NCI-H2171 treated with DMSO at 0.1 percent for 48 hours (cell line): Measurements from ENCODE around the gene TREML4.

Experiments used
- DNase-seq: peaks from one replicate; lab custom pipeline; 2025; lab: John Stamatoyannopoulos, UW

Gene TREML4

DNA sequence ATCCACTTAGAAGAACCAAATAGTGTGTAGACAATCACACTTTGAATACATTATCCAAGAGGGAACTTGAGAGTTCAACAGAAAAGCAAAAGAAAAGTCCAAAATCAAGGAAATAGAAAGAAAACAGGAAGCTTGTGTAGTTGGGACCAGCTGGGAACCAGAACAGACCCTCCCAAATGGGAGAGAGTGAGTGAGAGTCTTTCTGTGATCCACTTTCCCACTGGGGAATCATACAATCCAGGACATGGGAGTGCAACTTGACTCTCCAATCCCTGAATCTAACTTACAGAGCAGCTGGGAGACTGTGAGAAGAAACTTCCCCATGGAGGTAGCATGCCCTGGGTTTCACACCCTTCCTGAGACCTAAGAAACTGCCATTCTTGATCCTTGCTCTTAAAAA, 27.0 kb downstream of the TREML4 start:
- no peak for DNase-seq

DNA sequence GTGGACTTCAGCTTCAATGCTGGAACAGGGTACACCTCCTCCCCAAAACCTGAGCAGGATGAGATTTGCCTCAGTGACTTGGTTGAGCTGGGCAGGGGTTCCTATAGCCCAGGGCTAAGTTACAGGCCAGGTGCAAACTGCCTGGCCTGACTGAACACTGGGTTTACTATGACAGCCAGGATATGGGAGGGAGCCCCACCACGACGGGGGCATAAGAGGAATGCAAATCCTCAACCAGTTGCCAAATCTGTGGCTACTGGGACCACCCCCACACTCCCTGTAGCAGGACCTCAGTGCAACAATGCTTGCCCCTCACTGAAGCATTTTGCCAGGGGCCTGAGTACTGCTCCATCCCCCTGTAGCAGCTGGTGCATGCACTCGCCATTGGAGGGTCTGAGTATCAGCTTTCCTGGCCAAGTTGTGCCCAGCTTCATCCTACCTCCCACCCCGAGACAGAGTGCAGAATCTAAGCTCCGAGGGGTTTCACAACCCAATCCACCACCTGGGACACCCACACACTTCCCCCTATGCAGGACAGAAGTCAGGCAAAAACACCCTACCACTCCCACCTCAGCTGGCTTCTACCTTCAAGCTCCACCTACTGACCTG, 27.6 kb downstream of the TREML4 start:
- no peak for DNase-seq

DNA sequence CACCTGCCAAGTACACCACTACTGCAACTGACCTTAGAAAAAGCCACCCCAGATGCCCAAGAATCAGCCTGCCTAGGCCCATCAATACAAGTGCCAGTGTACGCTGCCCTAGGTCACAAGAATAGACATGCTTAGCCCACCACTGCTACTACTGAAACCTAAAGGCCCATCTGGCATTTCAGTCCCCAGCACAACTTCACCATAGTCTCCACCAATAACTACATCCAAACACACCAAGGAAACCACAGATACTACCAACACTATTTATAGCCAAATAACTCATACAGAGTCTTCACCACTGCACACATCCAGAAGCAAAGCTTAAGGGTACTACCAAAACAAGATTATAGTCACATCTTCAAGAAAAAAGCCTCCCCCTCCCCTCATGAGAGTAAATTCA, 28.2 kb downstream of the TREML4 start:
- no peak for DNase-seq

DNA sequence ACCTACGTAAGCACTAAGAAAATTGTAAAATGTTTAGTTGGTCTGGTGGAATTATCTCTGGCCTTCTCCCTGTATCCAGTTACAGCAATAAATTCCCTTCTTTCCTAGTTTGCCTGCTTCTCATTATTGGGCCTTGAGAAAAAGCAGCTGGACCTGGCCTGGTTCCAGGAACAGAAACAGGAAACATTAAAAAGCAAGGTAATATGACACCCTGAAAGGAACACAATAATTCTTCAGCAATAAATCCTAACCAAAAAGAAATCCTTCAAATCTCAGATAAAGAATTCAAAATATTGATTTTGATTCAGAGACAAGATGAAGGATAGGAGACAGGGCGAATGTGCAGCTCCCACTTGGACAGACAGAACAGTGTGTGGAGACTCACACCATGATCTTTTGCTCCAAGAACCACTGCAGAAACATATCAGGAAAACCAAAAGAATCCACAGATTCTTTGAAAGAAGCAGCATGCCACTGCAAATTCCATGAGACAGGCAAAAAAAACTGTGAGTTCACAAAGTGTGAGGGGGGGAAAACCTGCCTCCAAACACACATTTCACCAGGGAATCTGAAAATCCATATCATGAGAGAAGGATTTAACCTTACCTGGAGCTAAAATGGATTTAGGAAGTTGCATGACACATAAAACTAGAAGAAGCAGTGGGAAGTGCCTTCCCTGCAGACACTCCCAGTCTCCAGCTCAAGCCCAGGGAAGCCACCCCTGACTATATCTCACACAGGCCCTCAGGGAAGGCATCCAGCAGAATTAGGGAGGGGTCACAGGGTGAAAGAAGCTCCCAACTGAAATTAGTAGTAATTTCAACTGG, 29.4 kb downstream of the TREML4 start:
- DNase-seq: peak; percentile 55

DNA sequence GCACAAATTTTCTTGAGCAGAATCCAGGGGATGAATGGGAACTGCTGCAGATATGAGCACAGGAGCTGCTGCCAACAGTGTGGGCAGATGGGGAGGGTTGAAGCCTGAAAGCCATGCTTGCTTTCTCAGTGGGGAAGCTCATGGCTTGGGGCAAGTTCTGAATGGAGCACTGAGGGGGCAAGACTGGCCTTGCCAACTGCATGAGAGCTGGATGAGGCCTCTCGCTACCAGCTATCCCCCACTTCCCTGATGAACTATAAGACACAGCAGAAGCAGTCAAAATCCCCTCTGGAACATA, 30.0 kb downstream of the TREML4 start:
- DNase-seq: no peak

DNA sequence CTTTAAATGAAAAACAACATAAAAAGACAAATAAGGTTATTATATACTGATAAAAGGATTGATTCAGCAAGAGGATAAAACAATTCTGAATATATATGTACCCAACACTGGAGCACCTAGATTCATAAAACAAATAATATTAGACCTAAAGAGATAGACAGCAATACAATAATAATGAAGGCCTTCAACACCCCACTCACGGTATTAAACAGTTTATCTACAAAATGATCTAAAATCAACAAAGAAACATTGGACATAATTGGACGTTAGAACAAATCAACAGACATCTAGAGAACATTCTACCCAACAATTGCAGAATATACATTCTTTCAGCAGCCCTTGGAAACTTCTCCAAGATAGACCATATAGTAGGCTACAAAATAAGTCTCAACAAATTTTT, 34.3 kb downstream of the TREML4 start:
- no peak for DNase-seq

DNA sequence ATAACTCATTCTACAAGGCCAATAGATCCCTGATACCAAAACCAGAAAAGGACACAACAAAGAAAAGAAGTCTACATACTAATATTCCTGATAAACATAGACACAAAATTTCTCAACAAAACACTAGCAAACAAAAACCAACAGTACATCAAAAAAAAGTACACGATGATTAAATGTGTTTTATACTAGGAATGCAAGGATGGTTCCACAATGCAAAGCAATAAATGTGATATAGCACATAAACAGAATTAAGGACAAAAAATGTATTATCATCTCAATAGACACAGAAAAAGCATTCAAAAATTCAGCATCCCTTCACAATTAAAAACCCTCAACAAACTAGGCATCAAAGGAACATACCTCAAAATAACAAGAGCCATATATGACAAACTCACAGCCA, 35.1 kb downstream of the TREML4 start:
- no peak for DNase-seq

DNA sequence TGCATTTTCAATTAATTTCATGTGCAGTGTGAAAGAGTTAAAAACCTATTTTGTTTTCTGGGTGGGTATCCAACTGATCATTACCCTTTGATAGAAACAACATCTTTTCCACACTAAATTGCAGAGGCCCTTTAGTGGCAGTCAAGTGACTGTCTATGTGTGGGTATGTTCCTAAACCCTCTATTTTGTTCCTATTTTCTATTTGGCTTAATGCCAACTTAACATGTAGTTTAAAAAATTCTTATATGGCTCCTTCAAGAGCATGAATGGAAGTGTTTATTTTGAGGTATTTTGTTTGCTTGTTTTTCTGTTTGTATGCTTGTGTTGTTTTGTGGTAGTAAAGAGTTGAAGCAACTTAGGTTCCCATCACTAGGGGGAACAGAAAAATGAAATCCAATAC, 38.4 kb downstream of the TREML4 start:
- no peak for DNase-seq

DNA sequence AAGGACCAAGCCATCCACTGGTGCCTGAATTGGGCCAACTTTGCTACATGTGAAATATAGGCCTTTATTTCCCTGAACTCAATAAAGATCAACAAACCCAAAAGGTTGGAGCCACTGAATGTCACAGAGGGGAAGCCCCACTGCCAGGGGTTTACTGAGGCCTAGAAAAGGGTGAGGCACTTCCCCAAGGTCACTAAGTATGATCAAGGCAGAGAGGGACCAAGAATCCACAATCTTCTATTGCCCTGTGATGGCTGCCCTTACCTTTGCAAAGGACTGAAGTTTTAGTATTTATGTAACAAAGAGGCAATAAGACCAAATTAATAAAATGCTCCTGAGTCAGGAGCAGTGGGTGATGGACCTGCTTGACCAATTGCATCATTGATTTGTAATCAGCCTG, 40.3 kb downstream of the TREML4 start:
- no peak for DNase-seq

DNA sequence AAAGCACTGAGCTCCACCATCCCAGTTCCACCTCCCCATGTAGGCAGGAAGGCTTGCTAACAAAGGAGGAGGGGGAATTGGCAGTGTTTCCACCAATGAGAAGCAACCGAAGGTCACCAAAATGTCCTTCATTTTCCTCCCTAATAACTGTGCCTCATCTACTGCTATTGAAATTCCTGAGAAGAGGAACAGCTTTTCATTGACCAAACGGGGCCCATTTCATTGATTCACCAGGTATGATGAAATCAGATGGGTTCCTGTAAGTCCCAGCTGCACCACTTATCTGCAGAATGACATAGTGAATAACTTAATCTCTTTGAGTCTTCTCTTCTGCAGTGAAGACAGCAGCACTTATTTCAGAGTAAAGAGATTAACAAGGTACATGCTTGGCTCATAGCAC, 41.0 kb downstream of the TREML4 start:
- no peak for DNase-seq

DNA sequence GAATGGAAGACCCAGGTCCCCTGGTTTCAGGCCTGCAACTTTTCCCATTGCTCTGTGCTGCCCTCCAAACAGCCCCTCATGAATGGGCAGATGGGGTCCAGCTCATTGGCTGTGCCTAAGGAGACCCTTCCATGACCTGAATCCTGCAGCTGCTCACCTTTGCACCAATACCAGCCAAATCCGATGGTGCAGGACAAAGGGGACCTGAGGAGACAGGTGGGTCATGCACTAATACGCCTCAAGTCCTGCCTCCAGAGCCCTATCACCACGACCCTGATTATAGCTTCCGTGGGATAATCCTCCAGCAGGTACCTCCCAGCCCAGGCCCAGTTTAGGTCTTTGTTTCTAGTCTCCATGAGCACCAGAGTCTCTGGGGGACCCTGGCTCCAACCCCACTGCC, 41.6 kb downstream of the TREML4 start:
- DNase-seq: no peak

DNA sequence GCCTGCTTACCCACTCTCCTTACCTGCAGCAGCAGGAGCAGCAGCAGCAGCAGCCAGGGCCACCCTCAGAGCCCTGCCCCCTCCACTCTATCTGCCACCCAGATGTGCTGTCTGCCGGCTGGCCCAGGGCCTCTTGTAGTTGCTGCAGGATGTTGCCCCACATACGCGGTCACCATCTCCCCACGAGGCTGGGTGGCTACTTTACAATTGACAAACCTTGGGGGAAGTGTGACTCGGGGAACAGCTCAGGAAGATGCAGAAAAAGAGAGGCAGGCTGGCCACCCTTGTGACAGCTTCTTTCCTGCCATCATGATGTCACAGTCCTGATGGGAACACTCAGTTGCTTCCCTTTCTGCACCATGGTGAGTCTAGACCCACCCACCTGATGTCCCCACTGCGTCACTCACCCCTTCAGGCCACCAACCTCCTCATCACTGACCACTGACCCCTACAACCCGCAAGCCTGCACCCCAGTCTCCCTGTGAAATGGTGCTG, 43.8 kb downstream of the TREML4 start:
- no peak for DNase-seq

DNA sequence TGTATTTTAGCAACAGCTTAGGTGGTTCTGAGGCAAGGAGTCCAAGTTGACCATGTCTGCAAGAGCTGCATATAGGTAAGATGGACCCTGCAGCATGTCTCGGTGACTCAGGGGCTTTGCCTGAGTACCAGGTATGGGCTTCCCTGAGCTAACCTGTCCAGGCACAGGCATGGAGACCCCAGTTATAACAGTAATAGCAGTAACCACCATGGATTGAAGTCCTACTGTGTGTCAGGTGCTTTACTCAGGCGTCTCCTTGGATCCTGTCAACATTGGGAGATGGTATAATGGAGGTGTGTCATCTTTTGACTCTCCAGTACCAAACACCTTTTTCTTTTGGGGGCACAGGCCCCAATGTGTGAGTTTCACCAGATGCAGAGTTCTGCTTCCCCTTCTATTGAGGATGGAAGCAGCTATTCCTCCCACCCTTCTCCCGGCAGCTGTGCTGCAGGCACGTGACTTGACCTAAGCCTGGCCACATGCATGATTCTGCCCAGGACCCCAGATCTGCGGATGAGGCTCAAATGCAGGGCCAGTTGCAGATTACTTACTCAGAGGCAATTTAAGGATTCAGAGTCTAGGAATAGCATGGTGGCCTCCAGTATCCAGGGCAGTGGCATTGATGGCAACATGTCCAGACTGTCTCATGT, 44.6 kb downstream of the TREML4 start:
- DNase-seq: no peak

DNA sequence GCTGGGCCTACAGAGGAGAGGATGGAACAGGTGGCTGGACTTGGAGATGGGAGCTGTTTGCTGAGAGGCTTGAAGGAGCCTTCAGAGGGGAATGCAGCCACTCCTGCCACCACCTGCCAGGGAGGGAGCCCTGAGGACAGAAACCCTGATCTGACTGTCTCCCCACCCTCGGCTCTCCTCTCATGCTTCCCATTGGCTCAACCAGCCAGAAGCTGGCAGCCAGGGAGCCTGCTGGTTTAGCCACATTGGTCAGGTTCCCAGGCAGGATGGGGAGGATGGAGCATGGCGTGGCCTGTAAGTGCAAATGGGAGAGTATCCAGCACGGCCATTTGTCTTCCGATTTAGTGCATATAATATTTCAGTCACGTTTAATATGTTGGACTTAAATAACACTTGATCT, 45.6 kb downstream of the TREML4 start:
- no peak for DNase-seq

DNA sequence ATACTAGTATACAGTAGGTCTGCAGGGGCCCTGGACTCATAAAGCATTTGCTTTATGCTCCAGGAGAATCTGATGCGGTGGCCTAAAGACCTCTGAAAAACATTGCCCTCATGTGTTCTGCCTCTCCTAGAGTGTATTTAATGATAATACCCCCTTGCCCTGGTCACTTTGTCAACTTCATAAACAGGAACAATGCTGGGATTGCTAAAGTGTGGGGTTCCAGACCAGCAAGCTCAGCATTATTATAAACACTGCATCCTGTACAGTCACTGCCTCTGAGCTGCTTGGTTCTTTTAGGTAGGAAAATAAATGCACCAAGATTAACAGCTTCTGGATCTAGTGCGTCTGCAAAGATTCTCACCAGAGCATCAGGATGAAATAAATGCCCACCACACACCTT, 46.1 kb downstream of the TREML4 start:
- no peak for DNase-seq

DNA sequence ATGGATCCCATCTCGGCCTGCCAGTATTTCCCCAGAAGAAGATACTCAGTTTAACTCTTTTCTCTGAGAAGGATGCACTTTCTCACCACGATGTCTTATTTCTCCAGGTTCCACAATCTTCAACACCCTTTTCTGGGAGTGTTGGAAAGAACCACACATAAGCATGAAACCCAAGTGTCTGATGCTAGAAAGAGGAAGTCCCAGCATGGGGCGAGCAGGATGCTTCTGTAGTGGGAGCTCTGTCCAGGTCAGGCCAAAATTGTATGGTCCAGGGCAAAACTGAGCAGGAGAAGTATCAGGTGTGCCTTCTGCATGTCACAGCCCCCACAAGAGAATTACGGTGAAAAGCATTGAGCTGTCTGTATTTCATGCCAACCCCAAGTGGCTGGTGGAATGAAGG, 47.3 kb downstream of the TREML4 start:
- no peak for DNase-seq

DNA sequence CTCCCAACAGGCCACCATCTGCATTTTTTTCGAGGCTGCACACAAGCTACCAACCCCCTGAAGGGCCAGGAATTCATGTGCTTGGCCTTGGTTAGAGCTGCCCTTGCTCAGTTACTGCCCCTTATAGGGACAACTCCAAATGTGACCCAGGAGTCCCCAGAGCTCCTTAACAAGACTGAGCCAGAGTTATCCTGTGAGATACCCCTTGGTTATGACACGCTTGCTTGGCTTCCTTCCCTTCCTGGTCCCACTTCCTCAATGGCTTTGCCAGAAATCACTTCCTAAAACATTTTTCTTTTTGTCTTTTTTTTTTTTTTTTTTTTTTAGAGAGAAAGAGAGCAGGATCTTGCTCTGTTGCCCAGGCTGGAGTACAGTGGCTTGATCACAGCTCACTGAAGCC, 49.5 kb downstream of the TREML4 start:
- DNase-seq: no peak

DNA sequence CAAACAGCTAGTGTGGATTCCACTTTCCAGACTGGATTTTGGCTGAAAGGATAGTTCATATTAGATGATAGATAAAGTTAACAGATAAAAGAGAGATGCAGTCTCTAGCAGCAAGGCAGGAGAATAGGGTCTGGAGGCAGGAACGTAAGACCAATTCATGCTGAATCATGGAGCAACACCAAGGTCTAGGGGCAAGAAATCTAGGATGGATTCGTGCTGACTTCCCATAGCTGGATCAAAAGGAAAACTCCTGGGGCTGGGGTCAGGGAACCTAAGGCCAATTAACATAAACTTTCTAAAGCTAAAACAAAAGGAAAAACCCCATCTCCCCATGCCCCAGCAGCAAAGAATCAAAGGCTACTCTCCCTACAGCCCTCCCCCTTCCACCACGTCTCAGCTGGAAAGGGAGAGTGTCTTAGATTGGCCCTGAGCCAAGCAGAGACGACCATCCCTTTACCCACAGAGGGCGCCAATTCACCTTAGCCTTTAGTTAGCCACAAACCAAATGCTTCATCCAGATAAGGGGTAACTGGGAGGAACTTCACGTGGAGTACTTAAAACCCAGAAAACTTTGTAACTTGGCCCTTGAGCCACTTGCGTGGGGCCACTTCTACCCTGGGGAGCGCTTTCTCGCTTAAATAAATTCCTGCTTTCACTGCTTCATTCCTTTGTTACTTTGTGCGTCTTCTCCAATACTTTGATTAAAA, 50.7 kb downstream of the TREML4 start:
- DNase-seq: peak; percentile 68

DNA sequence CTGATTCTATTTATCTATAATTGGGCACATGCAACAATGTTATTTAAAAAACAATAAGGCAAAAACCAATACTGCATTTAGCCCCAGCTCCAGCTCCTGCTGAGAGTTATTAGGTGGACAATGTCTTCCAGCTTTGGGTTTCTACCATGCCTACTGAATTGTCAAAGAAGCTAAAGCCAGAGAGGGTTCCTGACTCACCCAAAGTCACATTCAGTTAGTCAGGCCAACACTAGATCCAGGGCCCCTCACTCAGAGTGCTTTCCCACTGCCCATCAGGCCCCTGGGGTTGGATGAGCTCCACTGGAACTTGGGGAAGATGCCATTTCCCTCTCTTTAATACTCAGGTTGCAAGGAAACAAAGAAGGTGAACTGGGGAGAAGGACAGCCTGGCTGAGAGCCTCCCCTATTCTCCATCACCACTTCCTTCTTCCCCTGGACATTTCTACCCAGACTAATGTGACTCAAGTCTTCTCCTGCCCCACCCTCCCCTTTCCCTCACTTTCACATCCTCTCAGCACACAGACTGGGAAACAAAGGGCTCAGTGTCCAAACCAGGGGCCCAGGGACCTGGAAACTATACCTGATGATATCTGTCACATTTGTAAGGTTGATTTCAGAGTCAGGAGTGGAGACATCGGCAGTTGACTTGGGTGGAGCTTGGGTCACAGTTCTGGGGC, 52.4 kb downstream of the TREML4 start:
- no peak for DNase-seq

DNA sequence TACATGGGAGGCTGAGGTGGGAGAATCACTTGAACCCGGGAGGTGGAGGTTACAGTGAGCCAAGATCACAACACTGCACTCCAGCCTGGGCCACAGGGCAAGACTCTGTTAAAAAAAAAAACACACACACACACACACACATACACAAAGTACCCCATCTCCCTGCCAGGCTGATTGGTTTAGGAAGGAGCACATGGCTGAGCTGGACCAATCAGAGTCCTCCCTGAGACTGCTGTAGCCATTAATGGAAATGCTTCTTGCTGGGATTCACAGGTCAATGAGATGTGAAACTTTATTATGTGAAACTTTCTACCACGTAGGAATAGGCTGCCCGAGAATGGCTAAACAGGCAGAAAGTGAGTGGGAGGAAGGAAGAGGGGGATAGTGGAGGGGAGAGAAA, 55.5 kb downstream of the TREML4 start:
- no peak for DNase-seq

DNA sequence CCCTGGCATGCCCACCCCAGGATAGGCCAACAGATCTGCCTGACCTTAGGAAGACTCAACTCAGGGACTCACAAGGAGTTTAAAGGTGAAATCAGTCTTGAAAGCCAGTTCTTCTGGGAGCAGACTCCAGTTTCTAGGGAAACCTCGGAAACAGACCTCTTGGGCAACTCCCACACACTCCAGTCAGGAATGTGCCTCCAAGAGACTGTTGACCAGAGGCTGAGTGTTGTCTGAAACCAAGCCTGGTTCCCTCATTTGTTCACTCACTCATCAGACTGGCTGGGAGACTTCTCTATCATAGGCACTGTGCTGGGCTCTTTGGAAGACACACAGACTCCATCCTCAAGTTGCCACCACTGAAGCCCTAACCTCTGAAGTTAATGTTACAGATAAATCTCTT, 56.6 kb downstream of the TREML4 start:
- no peak for DNase-seq
